ENCODE data around the gene FAM168B.

DNA sequence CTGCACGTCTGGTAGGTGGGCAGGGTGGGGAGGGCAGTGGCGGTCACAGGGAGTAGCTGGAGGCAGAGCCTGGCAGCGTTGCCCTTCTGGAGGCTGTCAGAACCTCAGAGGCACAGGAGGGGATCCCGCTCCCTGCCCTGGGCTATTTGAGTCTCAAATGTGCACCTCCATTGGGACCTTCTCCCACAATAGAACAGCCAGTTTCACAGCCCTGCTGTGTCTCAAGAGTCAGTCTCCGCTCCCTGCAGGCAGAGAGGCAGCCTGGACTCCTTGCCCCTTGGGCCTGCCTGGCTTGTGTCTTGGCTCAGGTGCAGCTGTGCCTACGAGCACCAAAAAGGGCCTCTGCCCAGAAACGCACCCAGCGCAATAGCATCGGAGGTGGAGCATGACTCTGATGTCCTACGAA is 57.4 kb downstream of the FAM168B start:
- no peak for TF ChIP-seq POLR2A (IDR thresholded peaks at IDR 0.05)
- TF ChIP-seq, protein P1, sequence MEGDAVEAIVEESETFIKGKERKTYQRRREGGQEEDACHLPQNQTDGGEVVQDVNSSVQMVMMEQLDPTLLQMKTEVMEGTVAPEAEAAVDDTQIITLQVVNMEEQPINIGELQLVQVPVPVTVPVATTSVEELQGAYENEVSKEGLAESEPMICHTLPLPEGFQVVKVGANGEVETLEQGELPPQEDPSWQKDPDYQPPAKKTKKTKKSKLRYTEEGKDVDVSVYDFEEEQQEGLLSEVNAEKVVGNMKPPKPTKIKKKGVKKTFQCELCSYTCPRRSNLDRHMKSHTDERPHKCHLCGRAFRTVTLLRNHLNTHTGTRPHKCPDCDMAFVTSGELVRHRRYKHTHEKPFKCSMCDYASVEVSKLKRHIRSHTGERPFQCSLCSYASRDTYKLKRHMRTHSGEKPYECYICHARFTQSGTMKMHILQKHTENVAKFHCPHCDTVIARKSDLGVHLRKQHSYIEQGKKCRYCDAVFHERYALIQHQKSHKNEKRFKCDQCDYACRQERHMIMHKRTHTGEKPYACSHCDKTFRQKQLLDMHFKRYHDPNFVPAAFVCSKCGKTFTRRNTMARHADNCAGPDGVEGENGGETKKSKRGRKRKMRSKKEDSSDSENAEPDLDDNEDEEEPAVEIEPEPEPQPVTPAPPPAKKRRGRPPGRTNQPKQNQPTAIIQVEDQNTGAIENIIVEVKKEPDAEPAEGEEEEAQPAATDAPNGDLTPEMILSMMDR (IDR thresholded peaks at IDR 0.05) = no peak
